Measurements from ENCODE around the gene BCL7B.

DNA sequence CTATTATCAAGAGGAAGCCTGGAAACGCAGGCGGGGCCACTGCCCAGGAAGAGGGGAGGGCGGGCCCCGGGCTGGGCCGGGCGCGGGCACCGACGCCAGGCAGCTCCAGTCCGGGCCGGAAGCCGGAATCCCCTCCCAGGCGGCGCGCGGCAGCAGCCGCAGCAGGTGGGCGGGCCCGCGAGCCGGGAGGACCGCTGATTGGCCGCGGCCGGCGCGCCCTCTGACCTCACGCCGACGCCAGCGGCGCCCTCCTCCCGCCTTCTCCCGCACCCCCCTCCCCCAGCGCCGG lies 438 bp downstream of the BCL7B start:
- TF ChIP-seq, protein P1, sequence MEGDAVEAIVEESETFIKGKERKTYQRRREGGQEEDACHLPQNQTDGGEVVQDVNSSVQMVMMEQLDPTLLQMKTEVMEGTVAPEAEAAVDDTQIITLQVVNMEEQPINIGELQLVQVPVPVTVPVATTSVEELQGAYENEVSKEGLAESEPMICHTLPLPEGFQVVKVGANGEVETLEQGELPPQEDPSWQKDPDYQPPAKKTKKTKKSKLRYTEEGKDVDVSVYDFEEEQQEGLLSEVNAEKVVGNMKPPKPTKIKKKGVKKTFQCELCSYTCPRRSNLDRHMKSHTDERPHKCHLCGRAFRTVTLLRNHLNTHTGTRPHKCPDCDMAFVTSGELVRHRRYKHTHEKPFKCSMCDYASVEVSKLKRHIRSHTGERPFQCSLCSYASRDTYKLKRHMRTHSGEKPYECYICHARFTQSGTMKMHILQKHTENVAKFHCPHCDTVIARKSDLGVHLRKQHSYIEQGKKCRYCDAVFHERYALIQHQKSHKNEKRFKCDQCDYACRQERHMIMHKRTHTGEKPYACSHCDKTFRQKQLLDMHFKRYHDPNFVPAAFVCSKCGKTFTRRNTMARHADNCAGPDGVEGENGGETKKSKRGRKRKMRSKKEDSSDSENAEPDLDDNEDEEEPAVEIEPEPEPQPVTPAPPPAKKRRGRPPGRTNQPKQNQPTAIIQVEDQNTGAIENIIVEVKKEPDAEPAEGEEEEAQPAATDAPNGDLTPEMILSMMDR (optimal IDR thresholded peaks at IDR 0.05 in 1 of 3, IDR thresholded peaks at IDR 0.05 in 1 of 3, conservative IDR thresholded peaks at IDR 0.05 in 1 of 3; ENCODE audit: extremely low read depth in 1 of 3, insufficient read depth in 2 of 3, low read length in 3 of 3) = no peak
- TF ChIP-seq EZH2 (IDR thresholded peaks at IDR 0.05; ENCODE audit: low read length) = no peak
